Keratinocyte (primary cell): ENCODE data around the gene SIPA1L3. TPM values are rescaled to one million over a fixed set of nuclear protein-coding genes. Genes with fewer than 3 reads are reported as not detected.

Experiments
- DNase-seq: peaks from one replicate; pipeline ENCODE4 v3.0.0-alpha.2; 2011; ENCODE audit warnings: low read depth, missing footprints, low spot score
- FAIRE-seq: peaks from 2 replicates; lab custom pipeline; 2011; peaks lifted over from hg19 to GRCh38; lab: Jason Lieb, UNC
- H2AFZ ChIP-seq: 2 replicates; pipeline ENCODE4 v1.6.0; 2012; ENCODE audit warnings: low read length, control low read depth, inconsistent platforms; ENCODE audit not compliant: control insufficient read depth
- H3K27ac ChIP-seq: 2 replicates; pipeline ENCODE4 v1.5.1; 2011; ENCODE audit warnings: low read length; ENCODE audit not compliant: control insufficient read depth, insufficient read depth
- H3K27me3 ChIP-seq: 3 replicates; pipeline ENCODE4 v1.6.0; 2011; ENCODE audit warnings: low read length; ENCODE audit not compliant: control insufficient read depth, insufficient read depth; ENCODE audit errors: extremely low read depth
- H3K36me3 ChIP-seq, 2 experiments: 2 replicates in 1 of 2; 3 replicates in 1 of 2; pipeline ENCODE4 v1.5.1; 2011; ENCODE audit warnings: low read length in 2 of 2, mild to moderate bottlenecking in 1 of 2; ENCODE audit not compliant: control insufficient read depth in 2 of 2, insufficient read depth in 2 of 2; ENCODE audit errors: extremely low read depth in 1 of 2
- H3K4me1 ChIP-seq: 3 replicates; pipeline ENCODE4 v1.5.1; 2011; ENCODE audit warnings: low read length; ENCODE audit not compliant: control insufficient read depth, insufficient read depth; ENCODE audit errors: extremely low read depth
- H3K4me2 ChIP-seq: 3 replicates; pipeline ENCODE4 v1.6.0; 2011; ENCODE audit warnings: low read depth, low read length; ENCODE audit not compliant: control insufficient read depth, insufficient read depth; ENCODE audit errors: extremely low read depth
- H3K4me3 ChIP-seq, 3 experiments: fragments of 200-600 bp in 1 of 3; sonication (generic) in 1 of 3; 2 replicates in 2 of 3; 3 replicates in 1 of 3; pipeline ENCODE4 v1.5.1; 2011 to 2016; ENCODE audit warnings: low read length in 3 of 3, mild to moderate bottlenecking in 3 of 3, control low read depth in 2 of 3, inconsistent platforms in 1 of 3, low read depth in 1 of 3, mixed read lengths in 1 of 3, mixed run types in 1 of 3, moderate library complexity in 1 of 3; ENCODE audit not compliant: control insufficient read depth in 2 of 3, insufficient read depth in 2 of 3; ENCODE audit errors: extremely low read depth in 1 of 3
- H3K79me2 ChIP-seq: 2 replicates; pipeline ENCODE4 v1.6.0; 2012; ENCODE audit warnings: low read length; ENCODE audit not compliant: control insufficient read depth, insufficient read depth
- H3K9ac ChIP-seq: 3 replicates; pipeline ENCODE4 v1.6.0; 2011; ENCODE audit warnings: low read length; ENCODE audit not compliant: control insufficient read depth, insufficient read depth; ENCODE audit errors: extremely low read depth
- H3K9me1 ChIP-seq: 3 replicates; pipeline ENCODE4 v1.6.0; 2011; ENCODE audit warnings: low read length; ENCODE audit not compliant: control insufficient read depth, insufficient read depth; ENCODE audit errors: extremely low read depth
- H3K9me3 ChIP-seq: 2 replicates; pipeline ENCODE4 v1.5.1; 2012; ENCODE audit warnings: low read depth, low read length; ENCODE audit not compliant: control insufficient read depth
- H4K20me1 ChIP-seq: 3 replicates; pipeline ENCODE4 v1.6.0; 2011; ENCODE audit warnings: low read length; ENCODE audit not compliant: control insufficient read depth, insufficient read depth; ENCODE audit errors: extremely low read depth
- EZH2 ChIP-seq: IDR thresholded peaks from one replicate; pipeline ENCODE4 v1.6.1; 2012; ENCODE audit warnings: inconsistent platforms, mild to moderate bottlenecking, low read length, moderate library complexity
- dilution Hi-C: fragments of 300-500 bp; cut with MboI; formaldehyde crosslinking; loops from one replicate; pipeline ENCODE4 v1.7.0; 2020; ENCODE audit warnings: low sequenced_read_pairs; ENCODE audit not compliant: extremely low pct_ligation_motif_present
- polyA plus RNA-seq, 5 experiments: library from polyadenylated mRNA; depleted of rRNA in 3 of 5; stranded (reverse) in 3 of 5; stranded (forward) in 1 of 5; unstranded in 1 of 5; fragments of >200 nt; gene quantifications; 1 replicate in 1 of 5; 2 replicates in 3 of 5; 3 replicates in 1 of 5; pipeline versions ENCODE4 v1.2.1 to v1.2.3, GENCODE V29; 2011 to 2012; ENCODE audit warnings: missing spikeins in 2 of 5, low read depth in 1 of 5, low replicate concordance in 1 of 5
- TF ChIP-seq, protein P1 (sequence below), 3 experiments: IDR thresholded peaks in 1 of 3; conservative IDR thresholded peaks in 1 of 3; optimal IDR thresholded peaks in 1 of 3; 2 replicates in 2 of 3; 3 replicates in 1 of 3; pipeline versions ENCODE3 to v1.5.1; 2011; ENCODE audit warnings: low read length in 3 of 3, mild to moderate bottlenecking in 3 of 3, moderate library complexity in 2 of 3, control low read depth in 1 of 3, inconsistent platforms in 1 of 3; ENCODE audit not compliant: insufficient read depth in 2 of 3; ENCODE audit errors: extremely low read depth in 1 of 3

The SIPA1L3 gene
- polyA plus RNA-seq, 1 donor (not counting 4 experiments of a cell fraction or from before 2014, with no cell fraction given), result 8.0 TPM

DNA sequence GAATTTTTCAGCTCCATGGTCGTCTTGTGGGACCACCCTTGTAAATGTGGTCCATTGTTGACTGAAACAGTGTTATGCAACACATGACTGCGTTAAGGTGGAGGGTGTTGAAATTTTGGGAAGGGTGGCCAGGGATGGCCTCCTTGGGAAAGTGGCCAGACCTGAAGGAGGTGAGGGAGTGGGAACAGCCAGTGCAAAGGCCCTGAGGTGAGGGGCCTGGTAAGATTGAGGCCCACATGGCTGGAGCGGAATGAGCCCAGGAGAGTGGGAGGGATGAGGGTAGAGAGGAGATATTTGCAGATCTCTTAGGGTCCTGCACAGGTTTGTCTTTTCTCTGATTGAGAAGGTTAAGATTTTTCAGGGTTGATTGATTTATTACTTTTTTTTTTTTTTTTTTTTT lies 18.2 kb downstream of the SIPA1L3 start:
- Histone ChIP-seq H3K9me3 (no peaks in the 10 kb centered on the region), H3K9ac (no peak overlapping the region), H3K4me3 (no peak overlapping the region), H3K79me2 (peaks cover 10% of the 10 kb centered on the region), H2AFZ (no peak overlapping the region), H3K27ac (no peak overlapping the region), H3K27me3 (no peaks in the 10 kb centered on the region), H3K4me1 (no peaks in the 10 kb centered on the region), H3K36me3 (peaks cover 0 to 4% of the 10 kb centered on the region in 2 experiments), H3K9me1 (no peaks in the 10 kb centered on the region), H3K4me2 (no peak overlapping the region), H4K20me1 (no peaks in the 10 kb centered on the region)
- no peak for TF ChIP-seq EZH2
- TF ChIP-seq, protein P1, sequence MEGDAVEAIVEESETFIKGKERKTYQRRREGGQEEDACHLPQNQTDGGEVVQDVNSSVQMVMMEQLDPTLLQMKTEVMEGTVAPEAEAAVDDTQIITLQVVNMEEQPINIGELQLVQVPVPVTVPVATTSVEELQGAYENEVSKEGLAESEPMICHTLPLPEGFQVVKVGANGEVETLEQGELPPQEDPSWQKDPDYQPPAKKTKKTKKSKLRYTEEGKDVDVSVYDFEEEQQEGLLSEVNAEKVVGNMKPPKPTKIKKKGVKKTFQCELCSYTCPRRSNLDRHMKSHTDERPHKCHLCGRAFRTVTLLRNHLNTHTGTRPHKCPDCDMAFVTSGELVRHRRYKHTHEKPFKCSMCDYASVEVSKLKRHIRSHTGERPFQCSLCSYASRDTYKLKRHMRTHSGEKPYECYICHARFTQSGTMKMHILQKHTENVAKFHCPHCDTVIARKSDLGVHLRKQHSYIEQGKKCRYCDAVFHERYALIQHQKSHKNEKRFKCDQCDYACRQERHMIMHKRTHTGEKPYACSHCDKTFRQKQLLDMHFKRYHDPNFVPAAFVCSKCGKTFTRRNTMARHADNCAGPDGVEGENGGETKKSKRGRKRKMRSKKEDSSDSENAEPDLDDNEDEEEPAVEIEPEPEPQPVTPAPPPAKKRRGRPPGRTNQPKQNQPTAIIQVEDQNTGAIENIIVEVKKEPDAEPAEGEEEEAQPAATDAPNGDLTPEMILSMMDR (optimal IDR thresholded peaks at IDR 0.05 in 1 of 3, IDR thresholded peaks at IDR 0.05 in 1 of 3, conservative IDR thresholded peaks at IDR 0.05 in 1 of 3; ENCODE audit: extremely low read depth in 1 of 3, insufficient read depth in 2 of 3, low read length in 3 of 3), result no peak
- DNase-seq (no peak), FAIRE-seq (no peak)
- dilution Hi-C loops, result no loop called here

DNA sequence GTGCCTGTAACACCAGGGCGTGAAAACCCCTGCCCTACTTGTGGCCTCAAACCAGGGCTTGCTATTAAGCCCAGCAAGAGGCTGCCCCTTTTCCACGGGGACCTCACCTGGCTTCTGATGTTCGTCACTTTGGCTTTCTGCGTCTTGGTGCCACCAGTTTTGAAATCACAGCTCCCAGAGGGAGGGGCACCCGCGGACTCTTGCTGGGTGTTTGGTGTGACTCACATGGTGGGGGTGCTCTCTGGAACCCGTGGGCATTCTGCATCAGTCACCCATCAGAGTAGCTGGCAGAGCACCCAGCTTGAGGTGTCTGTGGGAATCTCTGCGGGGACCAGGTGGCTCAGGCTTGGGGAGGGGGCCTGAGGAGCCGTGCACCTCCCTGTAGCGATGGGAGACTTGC lies 19.2 kb downstream of the SIPA1L3 start:
- no peak for TF ChIP-seq EZH2
- TF ChIP-seq, protein P1 (optimal IDR thresholded peaks at IDR 0.05 in 1 of 3, IDR thresholded peaks at IDR 0.05 in 1 of 3, conservative IDR thresholded peaks at IDR 0.05 in 1 of 3; ENCODE audit: extremely low read depth in 1 of 3, insufficient read depth in 2 of 3, low read length in 3 of 3), result no peak
- Histone ChIP-seq H3K4me3 (no peak overlapping the region), H4K20me1 (no peaks in the 10 kb centered on the region), H3K4me2 (no peak overlapping the region), H3K27me3 (no peaks in the 10 kb centered on the region), H3K79me2 (peaks cover 10% of the 10 kb centered on the region), H3K9me1 (no peaks in the 10 kb centered on the region), H3K9me3 (no peaks in the 10 kb centered on the region), H3K27ac (no peak overlapping the region), H3K4me1 (peaks cover 2% of the 10 kb centered on the region), H3K9ac (no peak overlapping the region), H2AFZ (no peak overlapping the region), H3K36me3 (peaks cover 0 to 4% of the 10 kb centered on the region in 2 experiments)
- dilution Hi-C loops, result no loop called here
- FAIRE-seq (no peak), DNase-seq (no peak)
